ENCODE measurements around the gene ART4.

The ART4 gene

GRCh38 chr12:14843425-14843887, at the start of gene ART4:
Gene ART4, minus strand, starts transcription at chr12:14843526. Its CDS starts 413 bp downstream, at chr12:14843113.
- DNase-seq (ENCODE audit: low spot score): no peak

GRCh38 chr12:14892726-14893505, 49.6 kb upstream of the ART4 start:
- DNase-seq (ENCODE audit: low spot score): no peak

GRCh38 chr12:14890701-14891100, 47.4 kb upstream of the ART4 start:
- DNase-seq (ENCODE audit: low spot score): no peak

GRCh38 chr12:14886271-14886670, 42.9 kb upstream of the ART4 start:
- no peak for DNase-seq (ENCODE audit: low spot score)

- DNase-seq (ENCODE audit: low spot score): no peak
Measured at GRCh38 chr12:14885718-14886221, 42.4 kb upstream of the ART4 start, which contains the start of gene MGP. Gene MGP, minus strand, starts transcription at chr12:14885854. Its CDS starts 63 bp downstream, at chr12:14885791.

- DNase-seq (ENCODE audit: low spot score): peak; percentile 8
Measured at GRCh38 chr12:14884458-14884878, 41.1 kb upstream of the ART4 start.

- DNase-seq (ENCODE audit: low spot score): no peak
Measured at GRCh38 chr12:14883686-14884085, 40.4 kb upstream of the ART4 start.

GRCh38 chr12:14880890-14881453, 37.6 kb upstream of the ART4 start:
- no peak for DNase-seq (ENCODE audit: low spot score)

- no peak for DNase-seq (ENCODE audit: low spot score)
Measured at GRCh38 chr12:14879222-14879933, 36.1 kb upstream of the ART4 start.

GRCh38 chr12:14878488-14878887, 35.2 kb upstream of the ART4 start:
- no peak for DNase-seq (ENCODE audit: low spot score)

GRCh38 chr12:14876833-14877232, 33.5 kb upstream of the ART4 start:
- DNase-seq (ENCODE audit: low spot score): no peak

- DNase-seq (ENCODE audit: low spot score): no peak
Measured at GRCh38 chr12:14874882-14875281, 31.6 kb upstream of the ART4 start.

GRCh38 chr12:14873440-14874185, 30.3 kb upstream of the ART4 start:
- DNase-seq (ENCODE audit: low spot score): no peak

- DNase-seq (ENCODE audit: low spot score): no peak
Measured at GRCh38 chr12:14871886-14872285, 28.6 kb upstream of the ART4 start.

- no peak for DNase-seq (ENCODE audit: low spot score)
Measured at GRCh38 chr12:14871247-14871646, 27.9 kb upstream of the ART4 start.

- no peak for DNase-seq (ENCODE audit: low spot score)
Measured at GRCh38 chr12:14868916-14869506, 25.7 kb upstream of the ART4 start.

- DNase-seq (ENCODE audit: low spot score): no peak
Measured at GRCh38 chr12:14860490-14860889, 17.2 kb upstream of the ART4 start.

- no peak for DNase-seq (ENCODE audit: low spot score)
Measured at GRCh38 chr12:14858513-14858912, 15.2 kb upstream of the ART4 start.

- DNase-seq (ENCODE audit: low spot score): peak; percentile 10
Measured at GRCh38 chr12:14854586-14855183, 11.4 kb upstream of the ART4 start.

GRCh38 chr12:14853961-14854360, 10.6 kb upstream of the ART4 start:
- DNase-seq (ENCODE audit: low spot score): no peak

- DNase-seq (ENCODE audit: low spot score): no peak
Measured at GRCh38 chr12:14852880-14853279, 9.6 kb upstream of the ART4 start.

All from germinal center (tissue), 1 donor.